IPS DF 6.9 (cell line): ENCODE measurements around the gene ZDHHC17.

Experiments
- DNase-seq: peaks from one replicate; pipeline ENCODE4 v3.0.0-alpha.2; 2013; ENCODE audit warnings: low read depth, low spot score
- H3K27ac ChIP-seq: one replicate; pipeline ENCODE4 v1.5.1; 2013; ENCODE audit warnings: low read length, control low read depth
- H3K27me3 ChIP-seq: 2 replicates; pipeline ENCODE4 v1.6.1; 2013; ENCODE audit warnings: mild to moderate bottlenecking, low read length; ENCODE audit not compliant: control insufficient read depth, insufficient read depth
- H3K36me3 ChIP-seq: 2 replicates; pipeline ENCODE4 v1.6.1; 2013; ENCODE audit warnings: low read length; ENCODE audit not compliant: control insufficient read depth, insufficient read depth
- H3K4me1 ChIP-seq: 2 replicates; pipeline ENCODE4 v1.6.1; 2013; ENCODE audit warnings: low read length; ENCODE audit not compliant: control insufficient read depth, insufficient read depth
- H3K4me3 ChIP-seq: 2 replicates; pipeline ENCODE4 v1.5.1; 2013; ENCODE audit warnings: mild to moderate bottlenecking, low read length
- H3K9me3 ChIP-seq: 2 replicates; pipeline ENCODE4 v1.6.1; 2013; ENCODE audit warnings: low read length, inconsistent platforms; ENCODE audit not compliant: control insufficient read depth, insufficient read depth
- WGBS: extraction: QIAGEN DNeasy Blood & Tissue Kit; methylation state at CpG from one replicate; pipeline ENCODE4 v1.1.7; 2013; ENCODE audit warnings: mixed read lengths, missing lambda C conversion rate; ENCODE audit not compliant: insufficient read length, insufficient coverage; 5-methylcytosine and 5-hydroxymethylcytosine counted together

The ZDHHC17 gene

DNA sequence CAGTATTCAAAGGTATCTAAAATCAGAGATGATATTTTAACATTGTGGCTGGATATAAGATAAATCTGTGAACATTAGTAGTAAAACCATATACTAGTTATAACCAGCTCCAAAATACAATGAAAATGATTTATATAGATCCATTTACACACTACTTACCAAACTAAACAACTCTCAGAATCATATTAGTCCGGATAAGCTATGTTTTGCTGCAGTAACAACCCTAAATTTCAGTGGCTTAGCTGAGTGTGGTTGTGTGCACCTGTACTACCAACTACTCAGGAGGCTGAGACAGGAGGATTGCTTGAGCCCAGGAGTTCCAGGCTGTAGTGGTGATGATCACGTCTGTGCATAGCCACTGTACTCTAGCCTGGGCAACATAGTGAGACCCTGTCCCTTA, 23.8 kb downstream of the ZDHHC17 start:
- H3K4me1 ChIP-seq: no peaks in the 10 kb centered on the region
- DNase-seq: no peak
- no CpG with 5 or more reads among the region's 2 CpGs for WGBS
- no peaks in the 10 kb centered on the region for H3K9me3 ChIP-seq
- H3K4me3 ChIP-seq: no peak overlapping the region
- no peaks in the 10 kb centered on the region for H3K36me3 ChIP-seq
- H3K27me3 ChIP-seq: no peaks in the 10 kb centered on the region
- H3K27ac ChIP-seq: no peak overlapping the region

DNA sequence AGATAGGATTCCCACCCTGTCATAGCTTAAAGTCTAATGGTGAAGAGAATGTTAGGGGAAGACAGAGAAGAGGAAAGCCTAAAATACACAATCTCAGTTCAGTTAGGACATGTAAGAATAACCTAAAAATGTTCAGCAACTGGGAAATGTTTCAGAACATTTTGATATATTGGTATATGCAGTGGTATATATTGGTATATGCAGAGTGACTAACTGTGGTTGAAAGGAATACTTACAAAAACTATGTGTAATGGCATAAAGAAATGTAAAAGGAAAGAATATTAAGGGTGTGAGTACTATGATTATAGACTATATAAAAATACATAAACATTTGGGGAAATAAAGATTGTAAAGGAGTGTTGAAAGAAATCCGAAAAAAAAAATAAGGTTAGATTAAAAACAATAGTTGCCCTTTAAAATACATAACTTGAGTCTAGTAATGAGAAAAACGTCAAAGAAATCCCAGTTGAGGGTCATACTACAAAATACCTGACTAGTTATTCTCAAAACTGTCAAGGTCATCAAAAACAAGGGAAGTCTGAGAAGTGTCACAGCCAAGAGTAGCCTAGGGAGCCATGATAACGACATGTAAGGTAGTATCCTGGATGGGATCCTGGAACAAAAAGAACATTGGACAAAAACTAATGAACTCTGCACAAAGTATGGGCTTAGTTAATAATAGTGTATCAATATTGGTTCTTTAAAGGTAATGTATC, 25.6 kb downstream of the ZDHHC17 start:
- WGBS: no CpG with 5 or more reads among the region's 3 CpGs
- DNase-seq: no peak
- Histone ChIP-seq H3K9me3 (no peaks in the 10 kb centered on the region), H3K27me3 (no peaks in the 10 kb centered on the region), H3K27ac (no peak overlapping the region), H3K4me1 (no peaks in the 10 kb centered on the region), H3K4me3 (no peak overlapping the region), H3K36me3 (no peaks in the 10 kb centered on the region)

DNA sequence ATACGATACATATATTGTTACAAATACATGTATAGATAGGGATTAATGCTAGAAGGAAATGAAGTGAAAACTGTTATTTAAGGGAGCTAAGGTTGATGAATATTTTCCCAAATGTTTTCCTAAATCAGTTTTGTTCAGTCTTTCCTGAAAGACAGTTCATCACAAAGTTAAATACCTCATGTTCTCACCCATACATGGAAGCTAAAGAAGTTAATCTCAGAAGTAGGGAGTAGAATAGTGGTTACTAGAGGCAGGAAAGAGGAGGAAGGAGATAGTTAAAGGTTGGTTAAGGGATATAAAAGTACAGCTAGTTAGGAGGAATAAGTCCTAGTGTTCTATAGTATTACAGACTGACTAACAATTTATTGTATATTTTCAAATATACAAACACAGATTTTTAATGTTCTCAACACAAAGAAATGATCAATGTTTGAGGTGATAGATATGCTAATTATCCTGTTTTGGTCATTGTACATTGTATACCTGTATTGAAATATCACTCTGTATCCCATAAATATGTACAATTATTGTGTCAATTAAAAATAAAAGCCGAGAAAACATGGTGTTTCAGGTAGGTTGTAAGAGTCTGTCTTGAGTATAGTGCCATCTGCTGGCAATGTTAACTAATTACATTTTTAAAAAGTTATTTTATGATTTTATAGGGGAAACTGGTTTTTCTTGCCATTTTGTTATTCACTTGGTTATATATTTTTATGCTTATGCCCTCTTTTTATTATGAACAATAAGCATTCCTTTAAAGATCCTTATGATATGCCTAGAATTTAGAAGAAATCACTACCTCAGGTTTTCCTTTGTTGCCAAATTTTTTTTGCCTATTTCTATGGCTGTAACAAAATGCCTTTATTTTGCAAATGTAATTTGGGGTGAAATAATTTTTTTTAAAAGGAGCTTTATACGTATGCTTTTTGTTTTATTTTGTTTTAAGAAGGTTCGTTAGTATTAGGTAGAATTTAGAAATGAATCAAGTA, 26.9 kb downstream of the ZDHHC17 start:
- Histone ChIP-seq H3K4me1 (no peaks in the 10 kb centered on the region), H3K9me3 (no peaks in the 10 kb centered on the region), H3K27ac (no peak overlapping the region), H3K27me3 (no peaks in the 10 kb centered on the region), H3K36me3 (no peaks in the 10 kb centered on the region), H3K4me3 (no peak overlapping the region)
- DNase-seq: no peak
- WGBS: 100% methylated on average over 2 of the region's 4 CpGs

DNA sequence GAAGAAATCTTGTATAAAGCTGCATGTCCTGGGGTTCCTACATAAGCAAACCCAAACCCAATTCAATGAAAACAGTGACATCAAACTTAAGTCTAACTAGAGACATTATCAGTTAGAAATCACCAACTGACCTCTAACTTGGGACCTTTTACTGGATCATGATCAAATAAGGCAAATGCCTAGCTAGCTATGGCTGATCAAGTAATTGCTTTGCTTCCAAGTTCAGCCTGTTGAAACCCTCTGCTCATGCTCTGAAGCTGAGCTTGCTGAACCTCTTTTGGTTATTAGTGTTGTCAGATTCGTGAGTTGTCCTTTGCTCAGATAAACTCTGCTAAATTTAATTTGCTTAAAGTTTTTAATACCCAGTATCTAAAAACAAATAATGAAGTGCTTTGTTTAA, 28.9 kb downstream of the ZDHHC17 start:
- WGBS: no CpG with 5 or more reads among the region's 1 CpG
- no peaks in the 10 kb centered on the region; the same call in 1 of the 2 replicates for H3K36me3 ChIP-seq
- no peaks in the 10 kb centered on the region for H3K9me3 ChIP-seq
- no peak overlapping the region for H3K27ac ChIP-seq
- H3K4me3 ChIP-seq: no peak overlapping the region
- DNase-seq: no peak
- no peaks in the 10 kb centered on the region for H3K4me1 ChIP-seq
- H3K27me3 ChIP-seq: no peaks in the 10 kb centered on the region

DNA sequence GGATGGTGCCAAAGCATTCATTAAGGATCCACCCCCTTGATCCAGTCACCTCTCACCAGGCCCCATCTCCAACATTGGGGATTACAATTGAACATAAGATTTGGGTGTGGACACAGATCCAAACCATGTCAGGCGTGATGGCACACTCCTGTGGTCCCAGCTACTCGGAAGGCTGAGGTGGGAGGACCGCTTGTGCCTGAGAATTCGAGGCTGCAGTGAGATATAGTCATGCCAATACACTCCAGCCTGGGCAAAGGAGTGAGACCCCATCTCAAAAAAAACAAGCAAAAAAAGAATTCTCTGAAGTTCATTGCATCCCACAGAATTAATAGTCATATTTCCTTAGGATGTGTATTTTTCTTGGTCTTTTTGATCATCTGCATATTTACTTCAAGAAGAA, 34.9 kb downstream of the ZDHHC17 start:
- WGBS: no CpG with 5 or more reads among the region's 4 CpGs
- Histone ChIP-seq H3K4me3 (no peak overlapping the region), H3K36me3 (no peaks in the 10 kb centered on the region; the same call in 1 of the 2 replicates), H3K27me3 (no peaks in the 10 kb centered on the region), H3K9me3 (no peaks in the 10 kb centered on the region), H3K4me1 (no peaks in the 10 kb centered on the region), H3K27ac (no peak overlapping the region)
- DNase-seq: no peak

DNA sequence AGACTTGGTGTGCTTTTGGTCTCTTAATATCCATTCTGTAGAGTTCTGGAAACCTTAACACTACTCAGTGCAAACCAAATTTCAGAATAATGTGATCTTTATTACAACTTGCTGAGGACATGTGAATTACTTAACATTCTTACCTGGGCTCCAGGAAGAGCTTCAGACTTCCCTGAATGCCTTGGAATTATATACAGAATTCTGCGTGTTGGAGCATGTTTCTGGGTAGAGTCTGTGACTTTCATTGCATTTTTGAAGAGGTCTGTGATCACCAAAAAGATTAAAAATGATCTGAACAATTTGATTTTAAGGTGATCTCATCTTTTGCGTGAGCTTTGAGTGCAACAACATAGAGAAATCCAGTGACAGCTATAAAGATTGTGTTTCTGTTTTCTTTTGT, 35.4 kb downstream of the ZDHHC17 start:
- Histone ChIP-seq H3K4me3 (no peak overlapping the region), H3K9me3 (no peaks in the 10 kb centered on the region), H3K36me3 (no peaks in the 10 kb centered on the region; the same call in 1 of the 2 replicates), H3K4me1 (no peaks in the 10 kb centered on the region), H3K27ac (no peak overlapping the region), H3K27me3 (no peaks in the 10 kb centered on the region)
- no peak for DNase-seq
- WGBS: no CpG with 5 or more reads among the region's 2 CpGs

DNA sequence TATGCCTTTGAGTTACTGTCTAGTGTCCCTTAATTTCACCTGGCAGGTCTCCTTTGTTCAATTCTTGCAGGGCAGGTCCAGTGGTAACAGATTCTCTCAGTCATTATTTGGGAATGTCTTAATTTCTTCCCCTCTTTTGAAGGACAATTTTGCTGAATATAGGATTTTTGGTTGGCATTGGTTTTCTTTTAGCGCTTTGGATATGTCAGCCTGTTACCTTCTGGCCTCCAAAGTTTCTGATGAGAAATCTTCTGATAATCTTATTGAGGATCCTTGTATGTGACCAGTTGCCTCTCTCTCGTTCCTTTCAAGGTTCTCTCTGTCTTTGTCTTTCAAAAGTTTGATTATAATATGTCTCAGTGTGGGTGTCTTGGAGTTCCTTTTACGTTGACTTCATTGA, 38.1 kb downstream of the ZDHHC17 start:
- WGBS: no CpG with 5 or more reads among the region's 3 CpGs
- no peak for DNase-seq
- H3K9me3 ChIP-seq: no peaks in the 10 kb centered on the region
- H3K36me3 ChIP-seq: peaks cover 3% of the 10 kb centered on the region; the same call in 1 of the 2 replicates
- H3K27ac ChIP-seq: no peak overlapping the region
- no peaks in the 10 kb centered on the region for H3K27me3 ChIP-seq
- H3K4me1 ChIP-seq: no peaks in the 10 kb centered on the region
- H3K4me3 ChIP-seq: no peak overlapping the region

DNA sequence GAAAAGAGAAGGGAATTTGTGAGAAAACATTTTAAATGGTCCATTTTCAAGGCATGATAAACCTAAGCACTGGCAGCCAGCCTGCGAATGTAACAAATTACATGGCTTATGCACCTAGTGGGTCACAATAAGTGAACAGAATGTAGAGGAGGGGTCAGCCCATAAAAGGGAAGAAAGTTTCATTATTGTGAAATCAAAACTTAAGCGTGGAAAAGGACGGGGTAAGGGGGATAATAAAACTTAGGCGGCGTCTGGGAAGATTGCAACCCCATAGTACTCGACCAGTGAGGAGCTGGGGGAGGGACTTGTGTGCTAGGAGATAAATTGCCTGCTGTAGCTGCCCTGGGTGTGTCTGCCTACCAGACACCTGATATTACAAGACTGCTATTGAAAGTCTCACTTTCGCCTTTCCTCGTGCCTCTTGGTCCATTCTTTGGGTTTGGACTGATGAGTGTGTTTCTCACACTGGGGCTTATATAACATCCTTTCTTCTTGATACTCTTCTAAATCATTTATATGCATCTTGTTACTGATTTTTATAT, 40.6 kb downstream of the ZDHHC17 start:
- H3K4me1 ChIP-seq: no peaks in the 10 kb centered on the region
- H3K36me3 ChIP-seq: 0 out of 2 replicates have a peak, but pooled peaks cover 3% of the 10 kb centered on the region
- H3K27me3 ChIP-seq: no peaks in the 10 kb centered on the region
- no peaks in the 10 kb centered on the region for H3K9me3 ChIP-seq
- no CpG with 5 or more reads among the region's 8 CpGs for WGBS
- no peak overlapping the region for H3K4me3 ChIP-seq
- DNase-seq: no peak
- no peak overlapping the region for H3K27ac ChIP-seq

DNA sequence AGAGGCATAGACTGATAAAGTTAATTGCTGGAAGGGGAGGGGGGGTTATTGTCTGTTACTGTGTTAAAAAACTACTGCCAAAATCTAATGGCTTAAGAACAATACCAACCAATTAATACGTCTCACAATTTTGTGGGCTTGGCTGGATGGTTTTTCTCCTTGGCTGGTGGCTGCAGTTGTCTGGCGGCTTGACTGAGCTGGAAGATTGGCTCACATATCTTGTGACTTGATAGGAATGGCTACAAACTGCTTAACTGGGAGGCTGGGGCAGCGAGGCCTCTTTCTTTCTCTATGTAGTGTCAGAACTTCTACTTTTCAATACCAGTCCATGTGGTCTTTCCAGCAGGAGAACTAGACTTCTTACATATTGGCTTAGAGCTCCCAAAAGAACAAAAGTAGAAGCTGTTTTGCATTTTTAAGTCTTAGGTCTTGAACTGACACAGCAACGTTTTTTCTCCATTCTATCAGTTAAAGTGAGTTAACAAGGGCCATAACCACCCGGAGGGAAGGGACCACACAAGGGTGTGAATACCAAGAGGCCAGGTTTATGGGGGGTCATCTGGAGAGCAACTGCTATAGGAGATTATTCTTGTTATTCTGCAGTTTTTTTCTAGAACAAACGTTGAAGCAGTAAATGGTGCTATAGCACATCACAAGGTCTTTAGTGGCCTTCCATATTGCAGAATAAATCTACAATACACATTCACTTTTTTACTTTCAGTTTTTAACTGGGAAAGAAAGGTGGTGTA, 46.9 kb downstream of the ZDHHC17 start:
- 0 out of 2 replicates have a peak, but pooled peaks cover 3% of the 10 kb centered on the region for H3K36me3 ChIP-seq
- WGBS: no CpG with 5 or more reads among the region's 6 CpGs
- H3K4me1 ChIP-seq: no peaks in the 10 kb centered on the region
- no peaks in the 10 kb centered on the region for H3K9me3 ChIP-seq
- H3K27me3 ChIP-seq: no peaks in the 10 kb centered on the region
- H3K27ac ChIP-seq: no peak overlapping the region
- no peak for DNase-seq
- H3K4me3 ChIP-seq: no peak overlapping the region

DNA sequence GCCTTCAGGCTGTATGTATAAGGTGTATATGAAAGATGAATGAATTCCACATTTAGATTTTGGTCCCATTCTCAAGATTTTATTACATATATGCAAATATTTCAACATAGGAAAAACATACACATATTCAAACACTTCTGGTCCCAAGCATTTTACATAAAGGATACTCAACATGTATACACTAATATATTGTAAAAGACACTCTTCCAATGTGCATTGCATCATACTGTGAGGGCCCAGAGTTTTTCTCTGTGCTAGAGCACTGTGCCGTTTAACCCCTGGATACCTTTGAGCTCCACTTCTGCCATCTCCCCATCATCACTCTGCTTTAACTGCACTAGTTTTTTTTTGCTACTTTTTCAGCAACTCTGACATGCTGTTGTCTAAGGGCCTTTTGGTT, 48.1 kb downstream of the ZDHHC17 start:
- Histone ChIP-seq H3K36me3 (no peaks in the 10 kb centered on the region), H3K27ac (no peak overlapping the region), H3K4me1 (no peaks in the 10 kb centered on the region), H3K27me3 (no peaks in the 10 kb centered on the region), H3K4me3 (no peak overlapping the region), H3K9me3 (no peaks in the 10 kb centered on the region)
- no CpG with 5 or more reads among the region's 1 CpG for WGBS
- DNase-seq: no peak
